KMS-11 (cell line): ENCODE results near the gene ADAMTS2.

Source experiments
- H2AFZ ChIP-seq: fragments of 200-600 bp; sonication (generic); 2 replicates; pipeline ENCODE4 v1.6.1; 2016; ENCODE audit warnings: antibody characterized with exemption, mixed run types, low read depth
- H3K27ac ChIP-seq: fragments of 200-600 bp; sonication (generic); 2 replicates; pipeline ENCODE4 v1.6.1; 2016; ENCODE audit warnings: mild to moderate bottlenecking, mixed run types
- H3K27me3 ChIP-seq: fragments of 200-600 bp; sonication (generic); 2 replicates; pipeline ENCODE4 v1.6.1; 2017; ENCODE audit warnings: mild to moderate bottlenecking, low read depth, mixed run types, moderate library complexity; ENCODE audit not compliant: insufficient read depth
- H3K36me3 ChIP-seq: fragments of 200-600 bp; sonication (generic); 2 replicates; pipeline ENCODE4 v1.6.1; 2017; ENCODE audit warnings: mild to moderate bottlenecking, mixed run types; ENCODE audit not compliant: insufficient read depth
- H3K4me1 ChIP-seq: fragments of 200-600 bp; sonication (generic); 2 replicates; pipeline ENCODE4 v1.6.1; 2016; ENCODE audit warnings: mild to moderate bottlenecking, low read depth, mixed run types; ENCODE audit not compliant: poor library complexity, severe bottlenecking
- H3K4me2 ChIP-seq: fragments of 200-600 bp; sonication (generic); 2 replicates; pipeline ENCODE4 v1.7.0; 2016; ENCODE audit warnings: mild to moderate bottlenecking, mixed run types
- H3K4me3 ChIP-seq: fragments of 200-600 bp; sonication (generic); IDR thresholded peaks from 2 replicates; pipeline ENCODE4 v1.6.1; 2017; ENCODE audit warnings: low read depth, low read length, mixed read lengths; ENCODE audit not compliant: insufficient read depth
- H3K79me2 ChIP-seq: fragments of 200-600 bp; sonication (generic); 2 replicates; pipeline ENCODE4 v1.6.1; 2016; ENCODE audit warnings: low read depth, mixed run types; ENCODE audit not compliant: insufficient read depth
- H3K9ac ChIP-seq: fragments of 200-600 bp; sonication (generic); 2 replicates; pipeline ENCODE4 v1.6.1; 2016; ENCODE audit warnings: mild to moderate bottlenecking, mixed run types
- H4K20me1 ChIP-seq: fragments of 200-600 bp; sonication (generic); 2 replicates; pipeline ENCODE4 v1.6.1; 2016; ENCODE audit warnings: mild to moderate bottlenecking, mixed run types; ENCODE audit not compliant: insufficient read depth
- TF ChIP-seq, protein P1 (sequence below): fragments of 200-600 bp; sonication (generic); conservative IDR thresholded peaks from 2 replicates; pipeline ENCODE4 v1.6.1; 2017; ENCODE audit warnings: low read depth, mild to moderate bottlenecking, antibody characterized with exemption, low read length, moderate library complexity, mixed read lengths

ADAMTS2 gene

DNA sequence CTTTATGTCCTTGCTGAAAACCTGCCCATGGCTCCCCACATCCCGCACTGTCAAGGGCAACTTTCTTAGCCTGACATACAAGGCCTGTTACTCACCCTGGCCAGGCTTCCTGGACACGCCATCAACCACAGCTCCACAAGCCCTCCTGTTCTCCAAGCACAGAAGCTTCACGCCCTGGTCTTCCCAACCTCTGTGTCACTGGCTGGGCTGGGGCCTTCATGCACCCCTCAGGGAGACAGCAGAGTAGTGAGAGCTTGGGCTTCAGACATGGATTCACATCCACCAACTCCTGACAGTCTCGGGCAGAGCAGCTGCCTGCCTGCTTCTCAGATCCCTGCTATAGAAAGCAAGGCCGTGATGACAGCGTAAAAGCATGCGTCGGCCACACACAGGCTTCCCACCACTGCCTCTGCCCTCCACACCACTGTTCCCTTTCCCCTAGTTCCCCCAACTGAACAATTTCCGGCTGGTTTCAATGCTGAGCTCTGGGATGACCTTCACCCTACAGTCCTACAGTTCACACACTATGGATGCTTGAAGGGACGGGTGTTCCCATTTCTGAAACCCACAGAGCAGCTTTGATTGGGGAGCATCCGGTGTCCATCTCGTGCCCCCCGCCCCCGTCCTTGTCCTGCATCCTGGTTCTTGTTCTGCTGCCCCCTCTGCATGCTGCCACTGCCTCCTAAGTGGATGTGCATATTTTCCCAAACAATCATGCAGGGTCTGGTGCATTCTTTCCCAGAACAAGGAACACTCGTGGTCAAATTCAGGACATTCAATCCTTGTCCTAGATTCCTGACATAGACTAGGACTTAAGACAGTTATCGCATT, 33.4 kb upstream of the ADAMTS2 start:
- H3K27me3 ChIP-seq, result no peaks in the 10 kb centered on the region
- H4K20me1 ChIP-seq, result no peaks in the 10 kb centered on the region

GRCh38 chr5:179378116-179378440, 32.8 kb upstream of the ADAMTS2 start:
- H3K79me2 ChIP-seq, result no peaks in the 10 kb centered on the region
- H3K4me3 ChIP-seq, result no peak overlapping the region

More for the DNA sequence above, 33.4 kb upstream of the ADAMTS2 start:
- Histone ChIP-seq H3K9ac (no peak overlapping the region), H3K36me3 (no peaks in the 10 kb centered on the region), H3K4me2 (no peak overlapping the region), H3K27ac (no peak overlapping the region), H3K79me2 (no peaks in the 10 kb centered on the region), H3K4me1 (no peaks in the 10 kb centered on the region), H3K4me3 (no peak overlapping the region), H2AFZ (no peak overlapping the region)
- TF ChIP-seq, protein P1, sequence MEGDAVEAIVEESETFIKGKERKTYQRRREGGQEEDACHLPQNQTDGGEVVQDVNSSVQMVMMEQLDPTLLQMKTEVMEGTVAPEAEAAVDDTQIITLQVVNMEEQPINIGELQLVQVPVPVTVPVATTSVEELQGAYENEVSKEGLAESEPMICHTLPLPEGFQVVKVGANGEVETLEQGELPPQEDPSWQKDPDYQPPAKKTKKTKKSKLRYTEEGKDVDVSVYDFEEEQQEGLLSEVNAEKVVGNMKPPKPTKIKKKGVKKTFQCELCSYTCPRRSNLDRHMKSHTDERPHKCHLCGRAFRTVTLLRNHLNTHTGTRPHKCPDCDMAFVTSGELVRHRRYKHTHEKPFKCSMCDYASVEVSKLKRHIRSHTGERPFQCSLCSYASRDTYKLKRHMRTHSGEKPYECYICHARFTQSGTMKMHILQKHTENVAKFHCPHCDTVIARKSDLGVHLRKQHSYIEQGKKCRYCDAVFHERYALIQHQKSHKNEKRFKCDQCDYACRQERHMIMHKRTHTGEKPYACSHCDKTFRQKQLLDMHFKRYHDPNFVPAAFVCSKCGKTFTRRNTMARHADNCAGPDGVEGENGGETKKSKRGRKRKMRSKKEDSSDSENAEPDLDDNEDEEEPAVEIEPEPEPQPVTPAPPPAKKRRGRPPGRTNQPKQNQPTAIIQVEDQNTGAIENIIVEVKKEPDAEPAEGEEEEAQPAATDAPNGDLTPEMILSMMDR, result no peak

GRCh38 chr5:179377421-179378115, 32.3 kb upstream of the ADAMTS2 start:
- H4K20me1 ChIP-seq, result no peaks in the 10 kb centered on the region
- H3K79me2 ChIP-seq, result no peaks in the 10 kb centered on the region
- no peak overlapping the region for H3K9ac ChIP-seq
- no peak overlapping the region for H3K4me3 ChIP-seq
- TF ChIP-seq, protein P1, result no peak
- no peak overlapping the region for H3K27ac ChIP-seq
- no peak overlapping the region for H2AFZ ChIP-seq
- no peaks in the 10 kb centered on the region for H3K4me1 ChIP-seq
- H3K27me3 ChIP-seq, result no peaks in the 10 kb centered on the region
- no peak overlapping the region for H3K4me2 ChIP-seq
- H3K36me3 ChIP-seq, result no peaks in the 10 kb centered on the region

More at GRCh38 chr5:179378116-179378440, 32.8 kb upstream of the ADAMTS2 start:
- no peak overlapping the region for H2AFZ ChIP-seq
- H3K27me3 ChIP-seq, result no peaks in the 10 kb centered on the region
- no peak overlapping the region for H3K9ac ChIP-seq
- no peaks in the 10 kb centered on the region for H3K36me3 ChIP-seq
- no peaks in the 10 kb centered on the region for H4K20me1 ChIP-seq
- no peaks in the 10 kb centered on the region for H3K4me1 ChIP-seq
- H3K27ac ChIP-seq, result no peak overlapping the region
- no peak overlapping the region for H3K4me2 ChIP-seq
- TF ChIP-seq, protein P1, result no peak

DNA sequence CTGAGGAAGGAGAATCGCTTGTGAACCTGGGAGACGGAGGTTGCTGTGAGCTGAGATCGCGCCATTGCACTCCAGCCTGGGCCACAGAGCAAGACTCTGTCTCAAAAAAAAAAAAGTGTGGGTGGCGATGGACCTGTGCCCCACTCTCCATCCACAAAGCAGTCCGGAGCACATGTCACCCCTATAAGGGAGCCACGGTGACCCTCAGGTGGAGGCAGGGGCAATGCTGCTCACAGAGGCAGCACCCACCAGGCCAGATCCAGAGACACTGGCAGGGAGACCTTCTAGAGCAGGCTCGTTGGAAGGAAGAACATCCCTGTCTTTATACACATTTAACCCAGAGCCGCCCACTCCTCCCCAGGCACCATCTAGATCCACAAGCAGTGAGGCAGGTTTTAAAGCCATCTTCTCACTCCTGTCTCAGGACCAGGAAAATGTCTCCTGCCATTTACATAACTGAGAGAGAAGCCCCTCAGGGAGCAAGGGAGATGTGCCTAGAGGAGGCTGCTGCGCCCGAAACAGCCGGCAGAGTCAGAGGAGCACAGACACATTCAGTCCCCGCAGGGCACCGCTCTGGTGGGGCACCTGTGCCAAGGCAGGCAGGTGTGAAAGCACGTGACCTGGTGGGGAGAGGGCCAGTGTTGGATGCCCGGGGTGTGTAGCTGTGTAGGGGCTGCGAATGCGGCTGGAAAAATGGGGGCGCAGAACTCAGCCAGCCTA, 31.6 kb upstream of the ADAMTS2 start:
- Histone ChIP-seq H3K27me3 (no peaks in the 10 kb centered on the region), H4K20me1 (no peaks in the 10 kb centered on the region), H3K4me3 (no peak overlapping the region), H2AFZ (no peak overlapping the region), H3K79me2 (no peaks in the 10 kb centered on the region), H3K36me3 (no peaks in the 10 kb centered on the region), H3K4me2 (no peak overlapping the region), H3K27ac (no peak overlapping the region), H3K9ac (no peak overlapping the region), H3K4me1 (no peaks in the 10 kb centered on the region)
- TF ChIP-seq, protein P1, result no peak
